B cell (primary cell): Measurements from ENCODE around the gene PARVA. TPM values are rescaled to one million over a fixed set of nuclear protein-coding genes. Genes with fewer than 3 reads are reported as not detected.

Source experiments
- ATAC-seq: fragments of 200-7000 bp; cut with Tn5 transposase; one replicate; pipeline ENCODE4 v1.10.0; 2021; ENCODE audit warnings: low read depth, mild to moderate bottlenecking, moderate number of reproducible peaks, moderate library complexity
- CTCF ChIA-PET: fragments of 350-600 bp; sonication (Branson Sonifier 250); formaldehyde crosslinking; loops from one replicate; lab custom pipeline; 2021; ENCODE audit warnings: antibody characterized with exemption, inconsistent platforms; lab: Charles Lee
- POLR2A ChIA-PET: fragments of 350-600 bp; sonication (Branson Sonifier 250); formaldehyde crosslinking; loops from one replicate; lab custom pipeline; 2021; ENCODE audit warnings: antibody characterized with exemption; lab: Charles Lee
- DNase-seq: peaks from one replicate; pipeline ENCODE4 v3.0.0; 2013
- H2AFZ ChIP-seq: 2 replicates; pipeline ENCODE4 v1.6.1; 2012; ENCODE audit warnings: mild to moderate bottlenecking, low read depth, low read length; ENCODE audit not compliant: insufficient read depth, poor library complexity, severe bottlenecking
- H3K27ac ChIP-seq, 2 donors: 1 replicate in 1 of 2; 2 replicates in 1 of 2; pipeline ENCODE4 v1.5.1; 2012 to 2013; ENCODE audit warnings: low read length in 2 of 2, mild to moderate bottlenecking in 2 of 2, moderate library complexity in 1 of 2
- H3K27me3 ChIP-seq, 4 experiments: fragments of 200-600 bp in 1 of 4; sonication (generic) in 1 of 4; replicated peaks in 1 of 4; 1 replicate in 2 of 4; 2 replicates in 2 of 4; pipeline versions ENCODE4 v1.6.1 to v1.7.0; 2013 to 2016; ENCODE audit warnings: low read length in 3 of 4, mild to moderate bottlenecking in 2 of 4, mixed read lengths in 1 of 4, moderate library complexity in 1 of 4; ENCODE audit not compliant: insufficient read depth in 4 of 4, control insufficient read depth in 3 of 4; ENCODE audit errors: control extremely low read depth in 1 of 4
- H3K36me3 ChIP-seq, 2 experiments: replicated peaks in 1 of 2; 1 replicate in 1 of 2; 2 replicates in 1 of 2; pipeline versions ENCODE4 v1.6.1 to v1.7.1; 2013; ENCODE audit warnings: low read length in 1 of 2; ENCODE audit not compliant: insufficient read depth in 2 of 2, control insufficient read depth in 1 of 2; ENCODE audit errors: control extremely low read depth in 1 of 2, extremely low read depth in 1 of 2
- H3K4me1 ChIP-seq, 2 donors: fragments of 200-600 bp in 1 of 2; sonication (generic) in 1 of 2; 1 replicate in 1 of 2; 2 replicates in 1 of 2; pipeline versions ENCODE4 v1.5.1 to v1.6.1; 2013 to 2017; ENCODE audit warnings: low read length in 2 of 2; ENCODE audit not compliant: control insufficient read depth in 2 of 2, insufficient read depth in 2 of 2
- H3K4me2 ChIP-seq: replicated peaks from 2 replicates; pipeline ENCODE3; 2012; ENCODE audit warnings: mild to moderate bottlenecking, low read depth, low read length; ENCODE audit not compliant: poor library complexity, severe bottlenecking
- H3K4me3 ChIP-seq, 5 experiments: fragments of 200-600 bp in 1 of 5; sonication (generic) in 1 of 5; 1 replicate in 3 of 5; 2 replicates in 2 of 5; pipeline versions ENCODE4 v1.5.1 to v1.7.0; 2011 to 2016; ENCODE audit warnings: low read length in 4 of 5, mild to moderate bottlenecking in 4 of 5, low read depth in 2 of 5, control low read depth in 1 of 5, moderate library complexity in 1 of 5; ENCODE audit not compliant: insufficient read depth in 1 of 5; ENCODE audit errors: control extremely low read depth in 1 of 5, extremely low read depth in 1 of 5
- H3K79me2 ChIP-seq: fragments of 200-600 bp; sonication (generic); one replicate; pipeline ENCODE4 v1.6.0; 2016; ENCODE audit warnings: low read length; ENCODE audit not compliant: control insufficient read depth, insufficient read depth
- H3K9ac ChIP-seq: fragments of 200-600 bp; sonication (generic); 2 replicates; pipeline ENCODE4 v1.6.1; 2017; ENCODE audit warnings: mild to moderate bottlenecking, low read length, moderate library complexity
- H3K9me3 ChIP-seq, 3 donors: one replicate each; pipeline versions ENCODE4 v1.6.1 to v1.7.1; 2013; ENCODE audit warnings: low read length in 2 of 3; ENCODE audit not compliant: control insufficient read depth in 2 of 3, insufficient read depth in 1 of 3; ENCODE audit errors: control extremely low read depth in 1 of 3
- H4K20me1 ChIP-seq: 2 replicates; pipeline ENCODE4 v1.6.0; 2012; ENCODE audit warnings: mild to moderate bottlenecking, low read length; ENCODE audit not compliant: insufficient read depth, control insufficient read depth, poor library complexity, severe bottlenecking
- H3K27ac Mint-ChIP-seq: one replicate; pipeline ENCODE4 v1.8.0; 2021; ENCODE audit warnings: mixed read lengths
- H3K27me3 Mint-ChIP-seq: one replicate; pipeline ENCODE4 v1.8.0; 2021; ENCODE audit warnings: mixed read lengths
- H3K4me1 Mint-ChIP-seq: one replicate; pipeline ENCODE4 v1.8.0; 2021; ENCODE audit warnings: mixed read lengths
- H3K4me3 Mint-ChIP-seq: one replicate; pipeline ENCODE4 v1.8.0; 2021; ENCODE audit warnings: mixed read lengths
- H3K9me3 Mint-ChIP-seq: one replicate; pipeline ENCODE4 v1.8.0; 2022; ENCODE audit warnings: mixed read lengths; ENCODE audit not compliant: insufficient read depth
- CTCF ChIP-seq: fragments of 200-600 bp; IDR thresholded peaks from one replicate; pipeline ENCODE4 v1.8.0; 2022; ENCODE audit warnings: antibody characterized with exemption, mild to moderate bottlenecking
- EZH2 ChIP-seq: IDR thresholded peaks from 2 replicates; pipeline ENCODE4 v1.6.1; 2012; ENCODE audit warnings: borderline replicate concordance, low read depth, mild to moderate bottlenecking, moderate library complexity, low read length; ENCODE audit not compliant: insufficient read depth, poor library complexity, severe bottlenecking
- intact Hi-C: fragments of 100-400 bp; cut with micrococcal nuclease; formaldehyde crosslinking; loops from one replicate; pipeline ENCODE4 v1.10.0; 2022
- polyA plus RNA-seq: library from polyadenylated mRNA; depleted of rRNA; stranded (reverse); fragments of >200 nt; gene quantifications from 2 replicates; pipeline ENCODE4 v1.2.3, GENCODE V29; 2012
- total RNA-seq, 2 donors: library from RNA; stranded (reverse); fragments of 120-200 nt in 1 of 2; gene quantifications; 1 replicate in 1 of 2; 2 replicates in 1 of 2; pipeline versions ENCODE4 v1.2.3 to v1.2.4, GENCODE V29; 2013 to 2022

PARVA gene
- total and polyA plus RNA-seq, 2 donors (not counting 1 experiment from before 2014, with no cell fraction given) = not detected

GRCh38 chr11:12446863-12447262 lies 69.5 kb downstream of the PARVA start:
- H3K4me1 Mint-ChIP-seq = no peaks in the 10 kb centered on the region

More at GRCh38 chr11:12446863-12447262, 69.5 kb downstream of the PARVA start:
- Mint-ChIP-seq H3K9me3 (no peaks in the 10 kb centered on the region), H3K4me3 (no peak overlapping the region), H3K27me3 (no peaks in the 10 kb centered on the region), H3K27ac (no peak overlapping the region)
- no peaks in the 10 kb centered on the region for H3K27me3 ChIP-seq
- H3K36me3 ChIP-seq = no peaks in the 10 kb centered on the region
- TF ChIP-seq CTCF = no peak
- TF ChIP-seq EZH2 = no peak
- H3K27ac ChIP-seq = no peak overlapping the region
- DNase-seq = no peak
- no peak overlapping the region for H2AFZ ChIP-seq
- H4K20me1 ChIP-seq = no peaks in the 10 kb centered on the region
- H3K4me3 ChIP-seq = no peak overlapping the region
- H3K9me3 ChIP-seq = no peaks in the 10 kb centered on the region
- intact Hi-C loops = no loop called here
- no peaks in the 10 kb centered on the region for H3K79me2 ChIP-seq
- CTCF ChIA-PET = no interaction called here
- H3K4me2 ChIP-seq = no peak overlapping the region
- H3K9ac ChIP-seq = no peak overlapping the region
- H3K4me1 ChIP-seq = no peaks in the 10 kb centered on the region
- ATAC-seq = no peak
- POLR2A ChIA-PET = no interaction called here
